Chondrocyte (in vitro differentiated cells): ENCODE data around the gene ITPK1. TPM values are rescaled to one million over a fixed set of nuclear protein-coding genes. Genes with fewer than 3 reads are reported as not detected.

ENCODE experiments used
- DNase-seq: peaks from one replicate; pipeline ENCODE4 v3.0.0; 2021; ENCODE audit warnings: mixed read lengths, low spot score
- H3K27ac Mint-ChIP-seq: one replicate; pipeline ENCODE4 v1.8.0; 2021; ENCODE audit warnings: mild to moderate bottlenecking, moderate library complexity, mixed read lengths; ENCODE audit not compliant: unreplicated experiment
- H3K27me3 Mint-ChIP-seq: 2 replicates; pipeline ENCODE4 v1.8.0; 2021; ENCODE audit warnings: low read depth, mixed read lengths
- H3K36me3 Mint-ChIP-seq: 2 replicates; pipeline ENCODE4 v1.8.0; 2021; ENCODE audit warnings: low read depth, mixed read lengths
- H3K4me1 Mint-ChIP-seq: 2 replicates; pipeline ENCODE4 v1.8.0; 2021; ENCODE audit warnings: low read depth, mild to moderate bottlenecking, mixed read lengths
- H3K4me3 Mint-ChIP-seq: one replicate; pipeline ENCODE4 v1.8.0; 2021; ENCODE audit warnings: mild to moderate bottlenecking, moderate library complexity, mixed read lengths; ENCODE audit not compliant: unreplicated experiment
- H3K9me3 Mint-ChIP-seq: 2 replicates; pipeline ENCODE4 v1.8.0; 2021; ENCODE audit warnings: low read depth, mixed read lengths
- total RNA-seq: library from RNA; stranded (reverse); gene quantifications from 3 replicates; pipeline ENCODE4 v1.2.1, GENCODE V29; 2021
- TF ChIP-seq, protein P1 (sequence below): fragments of 200-600 bp; sonication (generic); IDR thresholded peaks from 2 replicates; pipeline ENCODE4 v1.5.0; 2021; ENCODE audit warnings: antibody characterized with exemption, mild to moderate bottlenecking, moderate library complexity

Gene ITPK1
- total RNA-seq, 1 donor from 2014 or later: 27.7 TPM

DNA sequence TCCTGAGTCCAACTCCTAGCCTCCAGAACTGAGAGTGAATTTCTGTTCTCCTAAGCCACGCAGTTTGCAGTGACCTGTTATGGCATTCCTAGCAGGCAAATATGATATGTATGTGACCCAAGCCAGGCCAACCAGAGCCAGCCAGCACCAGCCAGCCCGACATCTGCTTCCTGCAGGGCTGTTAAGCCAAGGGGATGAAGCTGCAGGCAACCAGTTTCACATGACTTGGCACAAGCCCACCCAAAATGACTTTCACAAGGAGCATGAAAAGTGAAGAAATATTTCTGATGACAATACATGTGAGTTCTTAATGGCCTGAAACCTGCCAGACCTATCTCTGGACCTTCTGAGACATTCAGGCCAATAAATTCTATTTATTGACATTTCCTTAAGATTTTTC lies 68.1 kb downstream of the ITPK1 start:
- H3K36me3 Mint-ChIP-seq: peaks cover 1% of the 10 kb centered on the region
- no peaks in the 10 kb centered on the region for H3K9me3 Mint-ChIP-seq
- H3K27me3 Mint-ChIP-seq: no peaks in the 10 kb centered on the region
- no peak overlapping the region for H3K27ac Mint-ChIP-seq
- peaks cover 45% of the 10 kb centered on the region for H3K4me1 Mint-ChIP-seq
- TF ChIP-seq, protein P1, sequence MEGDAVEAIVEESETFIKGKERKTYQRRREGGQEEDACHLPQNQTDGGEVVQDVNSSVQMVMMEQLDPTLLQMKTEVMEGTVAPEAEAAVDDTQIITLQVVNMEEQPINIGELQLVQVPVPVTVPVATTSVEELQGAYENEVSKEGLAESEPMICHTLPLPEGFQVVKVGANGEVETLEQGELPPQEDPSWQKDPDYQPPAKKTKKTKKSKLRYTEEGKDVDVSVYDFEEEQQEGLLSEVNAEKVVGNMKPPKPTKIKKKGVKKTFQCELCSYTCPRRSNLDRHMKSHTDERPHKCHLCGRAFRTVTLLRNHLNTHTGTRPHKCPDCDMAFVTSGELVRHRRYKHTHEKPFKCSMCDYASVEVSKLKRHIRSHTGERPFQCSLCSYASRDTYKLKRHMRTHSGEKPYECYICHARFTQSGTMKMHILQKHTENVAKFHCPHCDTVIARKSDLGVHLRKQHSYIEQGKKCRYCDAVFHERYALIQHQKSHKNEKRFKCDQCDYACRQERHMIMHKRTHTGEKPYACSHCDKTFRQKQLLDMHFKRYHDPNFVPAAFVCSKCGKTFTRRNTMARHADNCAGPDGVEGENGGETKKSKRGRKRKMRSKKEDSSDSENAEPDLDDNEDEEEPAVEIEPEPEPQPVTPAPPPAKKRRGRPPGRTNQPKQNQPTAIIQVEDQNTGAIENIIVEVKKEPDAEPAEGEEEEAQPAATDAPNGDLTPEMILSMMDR: no peak
- no peak for DNase-seq
- no peak overlapping the region for H3K4me3 Mint-ChIP-seq

DNA sequence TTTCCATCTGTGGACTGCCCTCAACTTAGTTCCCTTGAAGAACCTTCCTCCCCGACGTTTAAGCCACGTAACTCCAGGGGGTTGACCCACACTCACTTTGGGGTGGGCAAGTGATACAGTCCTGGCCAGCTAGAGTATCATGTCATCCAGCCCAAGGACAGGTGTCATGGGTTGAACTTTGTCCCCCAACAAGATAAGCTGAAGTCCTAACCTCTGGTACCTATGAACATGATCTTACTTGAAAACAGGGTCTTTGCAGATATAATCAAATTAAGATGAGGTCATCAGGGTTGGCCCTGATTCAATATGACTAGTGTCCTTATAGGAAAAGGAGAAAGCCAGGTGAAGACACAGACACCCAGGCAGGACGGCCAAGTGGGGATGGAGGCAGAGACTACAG lies 68.6 kb downstream of the ITPK1 start:
- no peaks in the 10 kb centered on the region for H3K27me3 Mint-ChIP-seq
- H3K4me1 Mint-ChIP-seq: peaks cover 50% of the 10 kb centered on the region
- H3K4me3 Mint-ChIP-seq: no peak overlapping the region
- TF ChIP-seq, protein P1: no peak
- no peak overlapping the region for H3K27ac Mint-ChIP-seq
- H3K9me3 Mint-ChIP-seq: no peaks in the 10 kb centered on the region
- peaks cover 1% of the 10 kb centered on the region for H3K36me3 Mint-ChIP-seq
- DNase-seq: no peak

DNA sequence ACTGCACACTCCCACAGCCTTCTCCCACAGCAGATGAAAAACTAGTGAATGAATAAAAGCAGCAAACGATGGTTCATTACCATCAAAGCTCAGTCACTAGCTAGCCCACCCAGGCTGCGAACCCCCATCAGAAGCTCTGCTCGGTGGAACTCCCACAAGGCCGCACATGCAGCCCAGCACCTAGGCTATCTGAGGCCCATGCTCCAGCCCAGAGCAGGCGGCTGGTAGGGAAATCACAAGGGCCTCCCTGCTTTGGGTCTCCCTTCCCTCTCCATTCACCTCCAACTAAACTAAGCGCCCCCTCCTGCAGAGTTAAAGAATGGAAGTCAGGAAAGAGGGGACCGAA lies 69.0 kb downstream of the ITPK1 start:
- Mint-ChIP-seq H3K36me3 (peaks cover 1% of the 10 kb centered on the region), H3K27ac (no peak overlapping the region), H3K9me3 (no peaks in the 10 kb centered on the region), H3K27me3 (no peaks in the 10 kb centered on the region), H3K4me3 (no peak overlapping the region), H3K4me1 (peaks cover 54% of the 10 kb centered on the region)
- no peak for DNase-seq
- TF ChIP-seq, protein P1: no peak

DNA sequence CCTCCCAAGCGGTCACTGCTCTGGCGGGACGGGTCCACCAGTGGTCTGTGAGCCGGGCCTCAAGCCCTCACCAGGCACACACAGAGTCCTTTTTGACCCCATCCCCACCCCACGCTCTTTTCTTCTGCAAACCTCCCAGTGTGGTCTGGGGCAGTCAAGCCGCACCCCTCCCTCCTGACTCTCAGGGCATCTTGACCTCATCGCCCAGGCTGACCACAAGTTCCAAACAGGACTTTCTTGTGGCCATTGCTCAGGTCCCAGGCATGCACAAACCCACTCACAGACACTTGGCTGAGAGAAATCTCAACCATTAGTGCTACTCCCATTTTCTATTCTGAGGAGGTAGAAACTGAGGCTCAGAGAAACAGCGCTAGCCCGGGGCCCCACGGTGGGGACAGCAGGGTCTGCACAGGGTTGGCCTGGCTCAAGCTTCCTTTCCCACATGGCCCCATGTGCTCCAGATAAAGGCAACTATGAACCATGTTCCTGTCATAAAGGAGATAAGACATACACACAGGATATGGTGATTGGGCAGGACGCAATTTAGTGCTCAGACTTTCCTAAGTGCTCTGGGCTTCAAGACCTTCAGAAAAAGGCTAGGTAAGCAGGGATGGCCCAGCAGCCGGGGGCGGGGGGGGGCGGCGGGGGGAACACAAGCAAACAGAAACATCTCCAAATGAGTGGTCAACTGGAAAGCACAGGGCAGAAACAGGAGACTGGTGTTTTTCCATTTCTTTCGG lies 69.6 kb downstream of the ITPK1 start:
- no peak for DNase-seq
- Mint-ChIP-seq H3K36me3 (peaks cover 1% of the 10 kb centered on the region), H3K4me1 (peaks cover 57% of the 10 kb centered on the region), H3K27me3 (no peaks in the 10 kb centered on the region), H3K4me3 (no peak overlapping the region), H3K27ac (no peak overlapping the region), H3K9me3 (no peaks in the 10 kb centered on the region)
- TF ChIP-seq, protein P1: no peak

DNA sequence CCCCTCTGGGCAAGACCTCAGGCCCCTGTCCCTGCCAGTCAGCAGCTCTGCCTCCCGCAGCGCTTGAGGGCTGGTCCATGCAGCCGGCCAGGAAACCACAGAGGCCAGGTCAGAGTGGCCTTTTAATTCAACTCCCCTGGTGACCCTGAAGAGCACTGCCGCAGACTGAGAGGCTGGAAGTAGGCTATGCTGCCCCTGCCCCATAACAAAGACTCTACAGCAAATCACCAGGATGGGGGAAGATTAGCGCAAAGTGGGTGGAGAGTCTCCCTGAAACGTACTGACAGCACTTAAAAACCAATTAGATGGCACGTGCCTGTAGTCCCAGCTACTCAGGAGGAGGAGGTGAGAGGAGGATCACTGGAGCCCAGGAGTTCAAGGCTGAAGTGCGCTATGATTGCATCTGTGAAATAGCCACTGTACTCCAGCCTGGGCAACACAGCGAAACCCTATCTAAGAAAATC lies 70.5 kb downstream of the ITPK1 start:
- no peak overlapping the region for H3K27ac Mint-ChIP-seq
- peaks cover 1% of the 10 kb centered on the region for H3K36me3 Mint-ChIP-seq
- no peak overlapping the region for H3K4me3 Mint-ChIP-seq
- DNase-seq: no peak
- H3K27me3 Mint-ChIP-seq: no peaks in the 10 kb centered on the region
- peaks cover 63% of the 10 kb centered on the region for H3K4me1 Mint-ChIP-seq
- TF ChIP-seq, protein P1: no peak
- no peaks in the 10 kb centered on the region for H3K9me3 Mint-ChIP-seq
